Measurements from ENCODE around the gene TMEM213.

Gene TMEM213

GRCh38 chr7:138866353-138866752, 68.6 kb downstream of the TMEM213 start:
- CTCF ChIA-PET: interaction anchor here (1.4 to 1.7 kb wide), 3 partner anchors 110 to 705 kb away, joined by 3 to 8 read pairs (median 5); no protein-coding TSS in a partner anchor
- peaks cover 7% of the 10 kb centered on the region for H3K27me3 Mint-ChIP-seq
- H3K9me3 Mint-ChIP-seq: no peaks in the 10 kb centered on the region
- peaks cover 22% of the 10 kb centered on the region for H3K4me1 Mint-ChIP-seq
- no peaks in the 10 kb centered on the region for H3K36me3 Mint-ChIP-seq
- H3K27ac Mint-ChIP-seq: no peak overlapping the region
- no peak for DNase-seq
- no peak overlapping the region for H3K4me3 Mint-ChIP-seq

- H3K4me1 Mint-ChIP-seq: peaks cover 22% of the 10 kb centered on the region
- H3K9me3 Mint-ChIP-seq: no peaks in the 10 kb centered on the region
- H3K27ac Mint-ChIP-seq: no peak overlapping the region
- H3K36me3 Mint-ChIP-seq: no peaks in the 10 kb centered on the region
- H3K27me3 Mint-ChIP-seq: peaks cover 7% of the 10 kb centered on the region
- no peak for DNase-seq
- CTCF ChIA-PET: interaction anchor here (1.0 kb wide), 1 partner anchor 129 kb away, joined by 3 read pairs; no protein-coding TSS in a partner anchor
- H3K4me3 Mint-ChIP-seq: no peak overlapping the region
Measured at GRCh38 chr7:138867744-138868143, 70.0 kb downstream of the TMEM213 start.

DNA sequence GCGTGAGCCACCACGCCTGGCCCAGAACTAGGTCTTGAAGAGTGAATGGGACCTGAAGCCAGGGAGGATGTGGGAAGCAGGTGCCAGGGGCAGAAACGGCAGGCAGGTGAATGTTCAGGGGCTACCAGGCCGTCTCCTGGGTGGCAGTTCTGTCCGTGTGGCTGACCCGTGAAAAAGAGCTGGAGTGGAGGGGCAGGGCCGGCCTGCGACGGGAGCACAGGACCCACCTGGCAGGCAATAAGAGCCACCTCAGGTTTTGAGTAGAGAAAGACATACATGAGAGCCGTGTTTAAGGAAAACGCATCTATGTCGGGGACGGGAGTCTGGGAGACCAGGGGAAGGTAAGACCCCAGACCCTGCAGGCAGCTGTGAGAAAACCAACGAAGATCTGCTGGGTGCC, 70.9 kb downstream of the TMEM213 start:
- no peak for DNase-seq
- H3K4me3 Mint-ChIP-seq: no peak overlapping the region
- H3K36me3 Mint-ChIP-seq: no peaks in the 10 kb centered on the region
- H3K4me1 Mint-ChIP-seq: peaks cover 22% of the 10 kb centered on the region
- H3K27ac Mint-ChIP-seq: peak overlapping the region; percentile 28
- H3K27me3 Mint-ChIP-seq: peaks cover 7% of the 10 kb centered on the region
- no peaks in the 10 kb centered on the region for H3K9me3 Mint-ChIP-seq
- CTCF ChIA-PET: interaction anchor here (1.2 kb wide), 1 partner anchor 17 kb away, joined by 3 read pairs; no protein-coding TSS in a partner anchor

DNA sequence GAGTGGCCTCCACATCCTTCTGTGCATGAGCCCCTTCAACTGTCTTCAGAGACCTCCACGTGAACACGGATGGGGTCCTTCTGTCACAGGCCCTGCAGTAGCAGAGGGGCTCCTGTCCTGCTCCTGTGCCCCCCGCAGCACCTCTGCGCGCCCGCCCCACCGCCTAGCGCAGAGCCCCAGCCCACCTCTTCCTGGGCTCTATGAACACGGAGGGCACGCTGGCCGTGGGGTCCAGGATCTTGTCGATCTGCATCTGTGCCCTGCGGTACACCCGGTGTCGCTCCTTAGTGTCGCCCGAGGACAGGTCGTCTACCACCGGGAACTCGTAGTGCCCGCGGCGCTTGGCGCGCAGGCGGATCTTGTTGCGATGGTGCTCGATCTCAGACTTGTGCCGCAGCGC, 71.6 kb downstream of the TMEM213 start:
- no peaks in the 10 kb centered on the region for H3K9me3 Mint-ChIP-seq
- H3K4me1 Mint-ChIP-seq: peaks cover 21% of the 10 kb centered on the region
- CTCF ChIA-PET: interaction anchor here (1.2 kb wide), 1 partner anchor 17 kb away, joined by 3 read pairs; no protein-coding TSS in a partner anchor
- no peaks in the 10 kb centered on the region for H3K36me3 Mint-ChIP-seq
- no peak for DNase-seq
- peaks cover 7% of the 10 kb centered on the region for H3K27me3 Mint-ChIP-seq
- H3K4me3 Mint-ChIP-seq: no peak overlapping the region
- H3K27ac Mint-ChIP-seq: no peak overlapping the region

DNA sequence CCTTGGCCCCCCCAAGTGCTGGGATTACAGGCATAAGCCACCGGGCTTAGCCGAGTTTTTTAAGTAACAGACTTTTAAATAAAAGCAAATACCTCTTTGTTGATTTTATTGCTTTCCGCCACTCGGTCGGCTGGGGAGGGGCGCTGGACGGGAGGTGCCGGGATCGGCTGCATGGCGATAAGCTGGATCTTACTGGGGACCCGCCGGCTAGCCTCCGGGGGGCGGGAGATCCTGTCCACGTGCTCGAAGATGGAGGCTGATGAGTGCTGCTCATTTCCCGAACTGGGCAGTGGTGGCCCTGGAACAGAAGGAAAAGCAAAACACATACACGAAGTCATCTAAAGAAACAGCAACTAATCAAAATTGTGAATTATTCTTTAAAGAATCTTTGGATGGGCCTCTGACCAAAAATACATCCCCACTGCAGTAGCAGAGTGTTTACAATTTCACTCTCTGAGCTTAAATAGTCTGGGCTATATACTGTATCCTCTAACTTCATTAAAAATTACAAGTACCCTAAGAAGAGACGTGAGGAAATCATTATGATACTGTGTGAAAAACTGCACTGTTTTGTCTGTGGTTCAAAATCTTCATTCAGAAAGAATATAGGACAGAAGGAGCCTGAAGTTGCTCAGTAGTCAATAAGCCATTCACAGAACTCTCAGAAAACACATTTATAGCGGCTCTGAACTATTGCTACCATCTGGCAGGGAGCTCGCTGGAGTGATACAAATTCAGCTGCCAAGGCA, 73.4 kb downstream of the TMEM213 start:
- Mint-ChIP-seq H3K27me3 (peaks cover 7% of the 10 kb centered on the region), H3K27ac (no peak overlapping the region), H3K36me3 (no peaks in the 10 kb centered on the region)

GRCh38 chr7:138871814-138872090, 74.0 kb downstream of the TMEM213 start:
- peaks cover 17% of the 10 kb centered on the region for H3K4me1 Mint-ChIP-seq
- no peak overlapping the region for H3K27ac Mint-ChIP-seq
- H3K36me3 Mint-ChIP-seq: no peaks in the 10 kb centered on the region
- CTCF ChIA-PET: no interaction called here
- H3K9me3 Mint-ChIP-seq: no peaks in the 10 kb centered on the region
- no peak overlapping the region for H3K4me3 Mint-ChIP-seq
- H3K27me3 Mint-ChIP-seq: peaks cover 7% of the 10 kb centered on the region
- no peak for DNase-seq

More for the DNA sequence above, 73.4 kb downstream of the TMEM213 start:
- Mint-ChIP-seq H3K9me3 (no peaks in the 10 kb centered on the region), H3K4me1 (peaks cover 15% of the 10 kb centered on the region), H3K4me3 (no peak overlapping the region)
- DNase-seq: no peak
- CTCF ChIA-PET: no interaction called here

GRCh38 chr7:138872576-138872975, 74.8 kb downstream of the TMEM213 start:
- H3K9me3 Mint-ChIP-seq: no peaks in the 10 kb centered on the region

DNA sequence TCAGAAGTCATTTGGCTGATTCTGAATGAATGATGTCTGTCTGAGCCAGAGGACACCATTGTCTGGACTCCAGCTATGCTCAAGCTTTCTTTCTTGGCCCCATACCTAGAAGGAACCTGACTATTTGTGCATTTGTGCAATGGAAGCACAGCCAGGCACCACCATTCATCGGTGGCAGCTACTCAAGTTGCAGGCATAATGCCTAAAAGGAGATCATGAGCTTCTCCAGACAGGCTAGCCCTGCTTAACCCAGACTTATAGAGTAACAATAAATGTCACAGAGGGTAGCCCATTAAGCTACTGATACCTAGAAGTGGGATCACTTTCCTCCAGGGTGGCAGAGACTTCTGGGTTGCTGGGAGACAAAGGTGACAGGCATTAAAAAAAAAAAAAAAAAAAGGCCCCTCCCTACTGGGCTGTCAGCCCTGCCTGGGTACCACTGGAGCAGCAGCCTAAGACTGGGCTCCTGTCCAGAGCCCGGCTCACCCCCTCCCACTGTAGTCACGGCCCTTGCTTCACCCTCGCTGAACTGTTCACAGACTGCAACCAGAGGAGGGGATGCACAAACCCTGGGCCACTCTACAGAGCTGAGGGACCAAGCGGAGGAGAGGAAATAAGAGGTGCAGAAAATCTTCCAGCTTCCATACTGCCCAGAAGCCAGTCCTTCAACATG, 75.6 kb downstream of the TMEM213 start:
- CTCF ChIA-PET: interaction anchor here (1.5 kb wide), 2 partner anchors 13 to 121 kb away, joined by 4 read pairs; no protein-coding TSS in a partner anchor
- H3K36me3 Mint-ChIP-seq: no peaks in the 10 kb centered on the region

More at GRCh38 chr7:138872576-138872975, 74.8 kb downstream of the TMEM213 start:
- DNase-seq: no peak
- CTCF ChIA-PET: interaction anchor here (1.5 kb wide), 1 partner anchor 120 kb away, joined by 4 read pairs; no protein-coding TSS in a partner anchor
- Mint-ChIP-seq H3K27ac (no peak overlapping the region), H3K4me1 (peaks cover 18% of the 10 kb centered on the region), H3K4me3 (no peak overlapping the region), H3K27me3 (peaks cover 7% of the 10 kb centered on the region), H3K36me3 (no peaks in the 10 kb centered on the region)

GRCh38 chr7:138875794-138876193, 78.0 kb downstream of the TMEM213 start:
- peak overlapping the region; percentile 70 for H3K27ac Mint-ChIP-seq
- peaks cover 3% of the 10 kb centered on the region for H3K27me3 Mint-ChIP-seq
- H3K36me3 Mint-ChIP-seq: no peaks in the 10 kb centered on the region
- peaks cover 18% of the 10 kb centered on the region for H3K4me1 Mint-ChIP-seq
- peak; percentile 75 for DNase-seq
- no peaks in the 10 kb centered on the region for H3K9me3 Mint-ChIP-seq
- CTCF ChIA-PET: interaction anchor here (1.6 to 2.5 kb wide), 3 partner anchors 10 to 137 kb away, joined by 5 to 24 read pairs (median 5); no protein-coding TSS in a partner anchor
- H3K4me3 Mint-ChIP-seq: no peak overlapping the region

More for the DNA sequence above, 75.6 kb downstream of the TMEM213 start:
- DNase-seq: no peak
- no peak overlapping the region for H3K4me3 Mint-ChIP-seq
- H3K9me3 Mint-ChIP-seq: no peaks in the 10 kb centered on the region
- H3K27ac Mint-ChIP-seq: no peak overlapping the region
- peaks cover 18% of the 10 kb centered on the region for H3K4me1 Mint-ChIP-seq
- peaks cover 7% of the 10 kb centered on the region for H3K27me3 Mint-ChIP-seq

DNA sequence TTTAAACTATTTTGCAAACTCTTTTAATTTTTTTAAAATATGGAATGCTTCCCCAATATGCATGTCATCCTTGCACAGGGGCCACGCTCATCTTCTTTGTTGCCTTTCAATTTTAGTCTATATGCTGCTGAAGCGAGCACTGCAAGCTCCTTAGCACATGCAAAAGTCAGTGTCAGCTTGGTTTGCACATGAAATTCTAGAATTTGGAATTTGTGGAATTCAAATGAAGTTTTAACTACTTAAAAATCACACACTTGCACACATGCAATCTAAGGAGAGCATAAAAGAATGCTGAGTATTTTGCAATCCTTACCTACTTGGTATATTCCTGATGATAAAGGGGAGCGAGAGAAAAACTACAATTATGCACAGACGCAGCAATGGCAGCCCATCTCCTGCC, 78.5 kb downstream of the TMEM213 start:
- H3K4me3 Mint-ChIP-seq: no peak overlapping the region
- H3K4me1 Mint-ChIP-seq: peaks cover 18% of the 10 kb centered on the region
- no peaks in the 10 kb centered on the region for H3K9me3 Mint-ChIP-seq
- no peaks in the 10 kb centered on the region for H3K36me3 Mint-ChIP-seq
- no peak for DNase-seq
- CTCF ChIA-PET: interaction anchor here (0.6 to 2.5 kb wide), 4 partner anchors 10 to 949 kb away, joined by 3 to 24 read pairs (median 5); no protein-coding TSS in a partner anchor
- no peaks in the 10 kb centered on the region for H3K27me3 Mint-ChIP-seq
- H3K27ac Mint-ChIP-seq: no peak overlapping the region

- no peaks in the 10 kb centered on the region for H3K36me3 Mint-ChIP-seq
- H3K4me3 Mint-ChIP-seq: no peak overlapping the region
- H3K4me1 Mint-ChIP-seq: peaks cover 33% of the 10 kb centered on the region
- CTCF ChIA-PET: interaction anchor here (2.5 kb wide), 1 partner anchor 8 kb away, joined by 24 read pairs; no protein-coding TSS in a partner anchor
- H3K27me3 Mint-ChIP-seq: no peaks in the 10 kb centered on the region
- H3K27ac Mint-ChIP-seq: no peak overlapping the region
- H3K9me3 Mint-ChIP-seq: no peaks in the 10 kb centered on the region
- DNase-seq: no peak
Measured at GRCh38 chr7:138878051-138878450, 80.3 kb downstream of the TMEM213 start.

DNA sequence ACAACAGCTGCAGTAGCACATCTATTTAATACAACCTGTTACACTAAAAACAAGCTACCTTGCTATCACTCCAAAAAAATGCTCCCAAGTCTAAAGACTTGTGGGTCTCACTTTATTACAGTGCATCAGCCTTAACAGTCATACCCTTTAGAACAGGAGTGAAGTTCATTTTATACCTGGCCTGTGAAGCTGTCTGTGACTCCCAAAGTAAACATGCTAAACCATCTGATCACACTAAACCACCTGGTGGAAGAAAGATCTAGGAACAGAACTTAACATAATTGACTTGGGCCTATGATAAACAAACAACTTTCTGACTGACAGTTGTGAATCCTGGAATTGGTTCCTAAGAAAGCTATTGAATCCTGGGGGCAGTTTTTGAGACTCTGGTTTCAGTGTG, 81.1 kb downstream of the TMEM213 start:
- Mint-ChIP-seq H3K4me1 (peaks cover 33% of the 10 kb centered on the region), H3K4me3 (no peak overlapping the region), H3K36me3 (no peaks in the 10 kb centered on the region), H3K27ac (no peak overlapping the region), H3K9me3 (no peaks in the 10 kb centered on the region), H3K27me3 (no peaks in the 10 kb centered on the region)
- CTCF ChIA-PET: no interaction called here
- DNase-seq: no peak

- peaks cover 31% of the 10 kb centered on the region for H3K4me1 Mint-ChIP-seq
- no peaks in the 10 kb centered on the region for H3K36me3 Mint-ChIP-seq
- CTCF ChIA-PET: no interaction called here
- no peak overlapping the region for H3K4me3 Mint-ChIP-seq
- no peak overlapping the region for H3K27ac Mint-ChIP-seq
- H3K27me3 Mint-ChIP-seq: no peaks in the 10 kb centered on the region
- DNase-seq: no peak
- no peaks in the 10 kb centered on the region for H3K9me3 Mint-ChIP-seq
Measured at GRCh38 chr7:138879356-138879755, 81.6 kb downstream of the TMEM213 start.

- Mint-ChIP-seq H3K27me3 (no peaks in the 10 kb centered on the region), H3K9me3 (no peaks in the 10 kb centered on the region), H3K4me3 (no peak overlapping the region), H3K27ac (no peak overlapping the region), H3K36me3 (no peaks in the 10 kb centered on the region), H3K4me1 (peaks cover 29% of the 10 kb centered on the region)
- DNase-seq: no peak
- CTCF ChIA-PET: interaction anchor here (1.1 kb wide), 1 partner anchor 247 kb away, joined by 3 read pairs; no protein-coding TSS in a partner anchor
Measured at GRCh38 chr7:138880881-138881578, 83.2 kb downstream of the TMEM213 start.

Data from activated naive CD4-positive, alpha-beta T cell treated with anti-CD3 and anti-CD28 coated beads, Interleukin-2, amount 10 ng/mL, durations not matched to agents 7 days and 5 days (primary cell).